Embryonic facial prominence (tissue), 1 donor: ENCODE data around the gene LIN54.
"Not testable (repeated sequence)": the region's sequence is repeated elsewhere in the genome, so short reads cannot be mapped to it uniquely, and the experiment has no call there.

ENCODE experiments used
- DNase-seq: peaks from one replicate; pipeline ENCODE4 v3.0.0-alpha.2; 2016; ENCODE audit errors: extremely low spot score

LIN54 gene

GRCh38 chr4:83012200-83012686, 1.6 kb upstream of the LIN54 start:
- DNase-seq: no peak

DNA sequence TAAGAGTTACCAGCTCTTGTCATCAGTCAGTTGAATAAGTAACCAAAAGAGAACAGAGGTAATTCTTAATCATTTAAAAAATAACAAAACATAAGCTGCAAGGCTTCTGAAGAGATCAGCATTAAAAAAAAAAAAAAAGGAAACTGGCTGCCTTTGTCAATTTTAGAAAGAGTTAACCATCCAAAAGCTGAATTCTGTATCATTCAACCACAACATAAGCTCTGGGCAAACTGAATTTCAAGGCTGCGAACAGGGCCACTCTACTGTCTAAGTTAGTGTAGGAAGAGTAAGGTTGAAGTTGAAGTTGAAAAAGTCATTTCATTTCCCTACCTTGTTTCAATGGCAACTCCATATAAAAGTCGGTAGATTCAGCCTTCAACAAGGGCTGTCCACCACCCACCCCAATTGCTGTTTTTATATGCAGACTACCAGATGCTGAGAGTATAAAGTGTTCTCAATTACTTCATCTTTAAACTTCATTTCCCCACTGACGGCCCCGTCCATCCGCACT, 1.1 kb upstream of the LIN54 start:
- DNase-seq: no peak

GRCh38 chr4:83010111-83010521, 507 bp downstream of the LIN54 start:
- no peak for DNase-seq

- no peak for DNase-seq
These were observed 1.1 kb downstream of the LIN54 start for GRCh38 chr4:83009529-83009928.

GRCh38 chr4:83003044-83003791, 7.4 kb downstream of the LIN54 start:
- not testable (repeated sequence) for DNase-seq

- DNase-seq: no peak
These were observed 8.3 kb downstream of the LIN54 start for GRCh38 chr4:83002329-83002728.

GRCh38 chr4:82998898-82999297, 11.7 kb downstream of the LIN54 start:
- DNase-seq: no peak

DNA sequence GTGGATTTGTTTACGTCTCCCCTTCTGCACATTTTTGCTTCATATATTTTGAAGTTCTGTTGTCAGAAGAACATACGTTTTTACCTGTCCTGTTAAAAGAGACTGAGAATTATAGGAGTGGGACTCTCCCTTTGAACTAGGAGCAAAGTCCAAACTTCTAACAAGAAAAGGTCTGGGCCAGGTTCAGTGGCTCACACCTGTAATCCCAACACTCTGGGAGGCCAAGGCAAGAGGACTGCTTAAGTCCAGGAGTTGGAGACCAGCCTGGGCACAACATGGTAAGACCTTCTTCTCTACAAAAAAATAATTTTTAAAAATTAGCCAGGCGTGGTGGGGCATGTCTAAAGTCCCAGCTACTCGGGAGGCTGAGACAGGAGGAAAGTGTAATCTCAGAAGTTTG, 15.8 kb downstream of the LIN54 start:
- DNase-seq: no peak

DNA sequence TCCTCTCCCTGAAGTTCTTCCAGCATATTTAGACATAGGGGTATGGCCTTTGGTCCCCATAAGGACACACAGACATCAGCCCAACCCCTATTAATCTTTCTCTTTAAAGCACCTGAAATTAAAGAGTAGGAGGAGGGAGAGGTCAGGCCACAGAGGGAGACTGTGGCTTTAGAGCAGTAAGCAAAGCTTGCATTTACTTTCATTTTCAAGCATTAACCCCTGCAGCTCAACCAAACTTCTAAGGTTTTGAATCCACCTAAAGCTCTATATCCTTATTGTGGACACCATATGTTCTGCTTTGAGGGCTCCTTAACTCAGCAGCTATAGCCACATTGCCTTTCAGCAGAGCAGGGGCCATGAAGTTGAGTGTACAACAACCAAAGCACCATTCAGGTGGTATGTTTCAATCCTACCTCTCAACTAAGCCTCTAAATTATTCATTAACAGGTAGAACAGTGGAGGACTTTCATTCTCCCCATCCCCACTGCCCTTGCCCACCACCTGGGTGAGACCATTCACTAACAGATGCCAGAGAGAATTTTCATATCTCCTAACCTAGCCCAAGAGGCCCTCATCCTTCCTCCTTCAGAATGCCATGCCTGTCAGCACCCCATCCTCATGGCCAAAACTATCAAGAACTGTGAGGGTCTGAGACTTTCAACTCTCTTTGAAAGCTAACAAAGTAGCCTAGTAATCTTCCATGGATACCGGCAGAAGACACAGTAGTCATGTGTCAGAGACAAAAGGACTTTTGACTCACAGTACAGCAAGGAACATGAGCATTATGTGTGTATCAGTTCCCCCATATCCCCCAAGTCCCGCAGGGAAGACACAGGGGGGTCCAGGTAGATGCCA, 20.8 kb downstream of the LIN54 start:
- no peak for DNase-seq

- DNase-seq: no peak
These were observed 22.2 kb downstream of the LIN54 start for GRCh38 chr4:82988323-82988832.

- not testable (repeated sequence) for DNase-seq
These were observed 23.1 kb downstream of the LIN54 start for GRCh38 chr4:82987519-82987918.

GRCh38 chr4:82984459-82984858, 26.2 kb downstream of the LIN54 start:
- DNase-seq: no peak

GRCh38 chr4:82983444-82983843, 27.2 kb downstream of the LIN54 start:
- no peak for DNase-seq

- no peak for DNase-seq
These were observed 29.5 kb downstream of the LIN54 start for GRCh38 chr4:82981138-82981537.

DNA sequence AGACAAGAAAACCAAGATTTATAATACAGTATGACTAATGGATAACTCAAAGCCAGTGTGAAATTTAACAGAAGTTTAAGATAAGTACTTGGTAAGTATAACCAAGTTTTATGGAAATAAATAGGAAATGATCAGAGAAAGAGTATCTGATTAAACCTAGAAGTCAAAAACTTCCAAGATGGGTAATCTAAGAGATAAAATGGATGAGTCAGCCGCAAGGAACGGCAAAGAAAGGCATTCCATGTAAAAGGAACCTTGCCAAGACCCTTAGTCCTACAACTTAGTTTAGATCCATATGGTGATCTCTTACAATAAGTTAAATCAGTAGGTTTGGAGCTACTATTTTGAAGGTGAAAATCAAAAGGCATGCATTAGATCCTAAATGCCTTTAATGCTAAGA, 34.8 kb downstream of the LIN54 start:
- no peak for DNase-seq

GRCh38 chr4:82969414-82969813, 41.2 kb downstream of the LIN54 start:
- no peak for DNase-seq

- DNase-seq: no peak
These were observed 41.7 kb downstream of the LIN54 start for GRCh38 chr4:82968972-82969371.

- DNase-seq: no peak
These were observed 44.9 kb downstream of the LIN54 start for GRCh38 chr4:82965763-82966162.

GRCh38 chr4:82957045-82957444, 53.6 kb downstream of the LIN54 start:
- no peak for DNase-seq

DNA sequence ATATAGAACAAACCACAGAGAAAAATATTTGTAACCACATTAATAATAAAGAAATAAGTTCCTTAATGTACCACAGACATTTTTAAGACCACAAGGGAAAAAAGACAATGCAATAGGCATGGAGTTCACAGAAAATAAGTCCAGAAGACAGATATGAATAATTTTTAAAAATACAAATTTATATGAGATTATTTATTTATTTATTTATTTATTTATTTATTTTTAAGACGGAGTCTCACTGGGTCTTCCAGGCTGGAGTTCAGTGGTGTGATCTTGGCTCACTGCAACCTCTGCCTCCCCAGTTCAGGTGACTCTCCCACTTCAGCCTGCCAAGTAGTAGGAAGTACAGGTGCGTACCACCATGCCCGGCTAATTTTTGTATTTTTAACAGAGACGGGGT, 56.4 kb downstream of the LIN54 start:
- no peak for DNase-seq

GRCh38 chr4:82951196-82951595, 59.4 kb downstream of the LIN54 start:
- no peak for DNase-seq

DNA sequence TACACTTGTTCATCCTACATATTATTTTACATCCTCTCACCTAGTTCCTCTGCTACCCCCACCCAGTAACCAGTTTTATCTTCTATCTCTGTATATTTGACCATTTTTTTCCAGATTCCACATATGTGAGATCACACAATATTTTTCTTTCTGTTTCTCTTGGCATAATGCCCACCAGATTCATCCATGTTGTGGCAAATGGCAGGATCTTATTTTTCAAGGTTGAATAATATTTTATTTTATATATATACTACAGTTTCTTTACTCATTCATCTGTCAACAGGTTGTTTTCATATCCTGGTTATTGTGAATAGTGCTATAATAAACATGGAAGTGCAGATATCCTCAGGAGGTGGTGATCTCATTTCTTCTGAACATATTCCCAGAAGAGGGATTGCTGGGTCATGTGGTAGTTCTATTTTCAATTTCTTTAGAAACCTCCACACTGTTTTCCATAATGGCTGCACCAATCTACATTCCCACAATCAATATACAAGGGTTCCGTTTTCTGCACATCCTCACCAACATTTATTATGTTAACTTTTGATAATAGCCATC, 61.9 kb downstream of the LIN54 start:
- no peak for DNase-seq
